ENCODE data around the gene CYTH1.

DNA sequence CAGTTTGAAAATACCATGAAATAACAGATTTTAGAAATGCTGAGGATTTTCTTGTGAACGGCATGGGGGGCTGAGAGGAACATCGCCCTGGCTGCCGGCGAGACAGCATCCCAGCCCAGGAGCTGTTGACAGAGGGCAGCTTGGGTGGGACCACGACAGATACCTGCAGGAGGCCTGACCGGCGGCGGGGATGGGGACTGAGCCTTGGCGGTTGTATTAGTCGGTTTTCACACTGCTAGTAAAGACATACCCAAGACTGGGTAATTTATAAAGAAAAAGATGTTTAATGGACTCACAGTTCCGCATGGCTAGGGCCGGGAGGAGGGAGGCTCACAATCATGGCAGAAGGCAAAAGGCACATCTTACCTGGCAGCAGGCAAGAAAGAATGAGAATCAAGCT lies 122.5 kb downstream of the CYTH1 start:
- TF ChIP-seq GABPA (IDR thresholded peaks at IDR 0.05 in 1 of 2, conservative IDR thresholded peaks at IDR 0.05 in 1 of 2) (no peak), JUND (IDR thresholded peaks at IDR 0.05) (no peak), REST (IDR thresholded peaks at IDR 0.05) (no peak), CTCF (IDR thresholded peaks at IDR 0.05; ENCODE audit: low read depth, low read length, missing input control) (no peak), YY1 (IDR thresholded peaks at IDR 0.05) (no peak)
